K562 (cell line): Measurements from ENCODE around the gene SERP1. TPM values are rescaled to one million over a fixed set of nuclear protein-coding genes. Genes with fewer than 3 reads are reported as not detected.
A peak's percentile ranks its signal among the peaks of the same experiment; 100 is the strongest.

Experiments used
- ATF1 ChIP-seq, 2 experiments: fragments of 450-650 bp in 1 of 2; IDR thresholded peaks; 2 replicates each; pipeline ENCODE4 v1.6.1; 2016; ENCODE audit warnings: missing compliant biosample characterization in 1 of 2, missing genetic modification characterization in 1 of 2
- BRD9 ChIP-seq: fragments of 450-650 bp; IDR thresholded peaks from 2 replicates; pipeline ENCODE4 v1.6.1; 2018; ENCODE audit warnings: low read depth; ENCODE audit not compliant: partially characterized antibody
- EP300 ChIP-seq: IDR thresholded peaks from 2 replicates; pipeline ENCODE4 v1.6.1; 2012; ENCODE audit warnings: low read length, improper control_type of control experiment
- ETS2 ChIP-seq: IDR thresholded peaks from 2 replicates; pipeline ENCODE4 v1.6.1; 2016; ENCODE audit warnings: borderline replicate concordance, missing genetic modification characterization, mild to moderate bottlenecking, moderate library complexity, missing compliant biosample characterization; ENCODE audit not compliant: poor library complexity, severe bottlenecking
- EZH2 ChIP-seq: IDR thresholded peaks from 2 replicates; pipeline ENCODE4 v1.6.1; 2012; ENCODE audit warnings: low read depth, mild to moderate bottlenecking, inconsistent platforms, low read length, borderline replicate concordance
- FUS ChIP-seq: fragments of 200-400 bp; formaldehyde crosslinking; optimal IDR thresholded peaks from 2 replicates; pipeline ENCODE3; 2017; ENCODE audit warnings: low read depth, low read length
- HMGN3 ChIP-seq: IDR thresholded peaks from 2 replicates; pipeline ENCODE4 v1.6.1; 2011; ENCODE audit warnings: borderline replicate concordance, low read depth, mild to moderate bottlenecking, mixed read lengths, low read length; ENCODE audit not compliant: insufficient read length; ENCODE audit errors: extremely low read depth
- KAT8 ChIP-seq: fragments of 450-650 bp; IDR thresholded peaks from 2 replicates; pipeline ENCODE4 v1.6.1; 2016; ENCODE audit warnings: low read depth, mild to moderate bottlenecking
- NCOA6 ChIP-seq: fragments of 450-650 bp; IDR thresholded peaks from 2 replicates; pipeline ENCODE4 v1.6.1; 2017; ENCODE audit warnings: mild to moderate bottlenecking
- NEUROD1 ChIP-seq: fragments of 150-350 bp; IDR thresholded peaks from 2 replicates; pipeline ENCODE4 v1.6.1; 2014; ENCODE audit warnings: borderline replicate concordance, low read length, low read depth; ENCODE audit not compliant: partially characterized antibody
- PHF8 ChIP-seq: fragments of 200-600 bp; sonication (generic); IDR thresholded peaks from 2 replicates; pipeline ENCODE4 v1.6.1; 2012; ENCODE audit warnings: mixed run types, mild to moderate bottlenecking, inconsistent platforms, low read length, moderate library complexity, borderline replicate concordance
- RAD21 ChIP-seq, 2 experiments: fragments of 250-450 bp in 1 of 2; fragments of 450-650 bp in 1 of 2; sonication (Bioruptor Pico) in 1 of 2; formaldehyde crosslinking in 1 of 2; IDR thresholded peaks in 1 of 2; conservative IDR thresholded peaks in 1 of 2; 2 replicates each; pipeline versions ENCODE4 v1.4.0 to v1.8.0; 2020 to 2022; ENCODE audit warnings: mild to moderate bottlenecking in 2 of 2, moderate library complexity in 1 of 2
- SMARCA5 ChIP-seq: fragments of 450-650 bp; IDR thresholded peaks from 2 replicates; pipeline ENCODE4 v1.6.1; 2016
- ZNF584 ChIP-seq: fragments of 200-800 bp; sonication (Bioruptor generic); IDR thresholded peaks from 2 replicates; pipeline ENCODE4 v1.6.1; 2016; ENCODE audit warnings: low read depth, mild to moderate bottlenecking, missing genetic modification characterization, missing compliant biosample characterization
- ZNF696 ChIP-seq: fragments of 250-450 bp; sonication (Bioruptor Pico); conservative IDR thresholded peaks from 2 replicates; pipeline ENCODE4 v1.4.0; 2020; ENCODE audit warnings: mild to moderate bottlenecking, moderate library complexity
- ZNF707 ChIP-seq: fragments of 250-450 bp; sonication (Bioruptor Pico); conservative IDR thresholded peaks from 2 replicates; pipeline ENCODE4 v1.8.0; 2022; ENCODE audit warnings: inconsistent platforms, mild to moderate bottlenecking, moderate library complexity
- polyA plus RNA-seq, 8 experiments: library from polyadenylated mRNA; depleted of rRNA in 4 of 8; stranded (reverse) in 5 of 8; unstranded in 3 of 8; fragments of >200 nt; fragmentation: Nextera tagmentation in 2 of 8; fragmentation: Illumina TruSeq in 1 of 8; extraction: Ambion mirVana in 2 of 8; extraction: Trizol in 1 of 8; gene quantifications; 2 replicates each; pipeline versions ENCODE4 v1.2.1 to v1.2.3, GENCODE V29; 2011 to 2014; ENCODE audit warnings: inconsistent platforms in 1 of 8, missing spikeins in 1 of 8
- total RNA-seq, 7 experiments: library from RNA; depleted of rRNA in 6 of 7; stranded (reverse); fragments of >200 nt in 6 of 7; fragmentation: Illumina TruSeq in 2 of 7; extraction: Trizol in 2 of 7; gene quantifications; 2 replicates each; pipeline versions ENCODE4 v1.2.1 to v1.2.3, GENCODE V29; 2011 to 2021; ENCODE audit warnings: low replicate concordance in 1 of 7
- TF ChIP-seq, protein P1 (sequence below): fragments of 450-650 bp; IDR thresholded peaks from 2 replicates; pipeline ENCODE4 v1.6.1; 2017; ENCODE audit warnings: mild to moderate bottlenecking, moderate library complexity
- TF ChIP-seq, protein P2 (sequence below): fragments of 250-450 bp; sonication (Bioruptor Pico); IDR thresholded peaks from 2 replicates; pipeline ENCODE4 v1.5.0; 2021; ENCODE audit warnings: mild to moderate bottlenecking, borderline replicate concordance
- TF ChIP-seq, protein P3 (sequence below): fragments of 450-650 bp; IDR thresholded peaks from 2 replicates; pipeline ENCODE4 v1.6.1; 2016
- TF ChIP-seq, protein P4 (sequence below): sonication (generic); formaldehyde crosslinking; IDR thresholded peaks from 2 replicates; pipeline ENCODE4 v1.9.0; 2022; ENCODE audit warnings: mild to moderate bottlenecking, missing genetic modification reagents
- TF ChIP-seq, protein P5 (sequence below): fragments of 450-650 bp; conservative IDR thresholded peaks from 2 replicates; pipeline ENCODE4 v1.6.1; 2016; ENCODE audit warnings: missing genetic modification characterization, low read depth, mild to moderate bottlenecking, missing compliant biosample characterization, moderate library complexity

The SERP1 gene
- total and polyA plus RNA-seq, 9 of the 15 experiments (the other 6 are each of a cell fraction or from before 2014, with no cell fraction given), result 38.6 to 443 (median 121) TPM

DNA sequence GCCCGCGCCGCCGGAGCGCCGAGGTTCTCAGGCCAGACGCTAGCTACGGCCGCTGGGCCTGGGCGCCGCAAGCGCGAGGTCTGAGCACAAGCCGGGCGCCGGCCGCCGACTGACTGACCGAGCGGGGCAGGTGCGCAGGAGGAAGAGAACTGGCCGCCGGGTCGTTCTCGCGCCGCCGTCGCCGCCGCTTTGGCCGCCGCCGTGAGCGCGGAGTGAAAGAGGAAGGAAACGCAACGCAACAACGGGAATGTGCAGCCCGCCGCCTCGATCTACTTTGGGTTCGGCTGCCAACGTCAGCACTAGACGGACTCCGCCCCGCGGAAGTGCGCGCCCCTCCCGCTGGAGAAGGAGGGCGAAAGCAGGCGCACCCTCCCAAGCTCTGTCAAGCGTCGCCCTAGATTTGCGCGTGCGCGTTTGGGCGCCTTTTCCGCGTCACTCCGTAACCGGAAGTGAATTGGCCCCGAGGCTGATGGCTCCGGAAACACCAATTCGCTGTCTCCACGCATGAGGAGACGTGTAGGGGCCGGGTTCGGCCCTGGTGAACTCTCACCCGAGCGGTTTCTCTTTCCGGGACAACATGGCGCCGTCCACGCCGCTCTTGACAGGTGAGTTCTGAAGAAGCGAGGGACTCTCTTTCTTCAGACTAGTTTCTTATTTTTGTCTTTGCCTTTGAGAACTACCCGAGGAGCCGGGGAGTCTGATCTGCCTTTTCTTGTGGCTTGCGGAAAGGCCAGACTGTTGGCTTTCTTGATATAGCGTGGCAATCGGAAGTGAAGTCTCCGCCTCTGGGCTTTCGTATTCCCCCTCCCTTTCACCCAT is at the start of gene SERP1, which contains the start of gene EIF2A (continued):
- TF ChIP-seq, protein P1, sequence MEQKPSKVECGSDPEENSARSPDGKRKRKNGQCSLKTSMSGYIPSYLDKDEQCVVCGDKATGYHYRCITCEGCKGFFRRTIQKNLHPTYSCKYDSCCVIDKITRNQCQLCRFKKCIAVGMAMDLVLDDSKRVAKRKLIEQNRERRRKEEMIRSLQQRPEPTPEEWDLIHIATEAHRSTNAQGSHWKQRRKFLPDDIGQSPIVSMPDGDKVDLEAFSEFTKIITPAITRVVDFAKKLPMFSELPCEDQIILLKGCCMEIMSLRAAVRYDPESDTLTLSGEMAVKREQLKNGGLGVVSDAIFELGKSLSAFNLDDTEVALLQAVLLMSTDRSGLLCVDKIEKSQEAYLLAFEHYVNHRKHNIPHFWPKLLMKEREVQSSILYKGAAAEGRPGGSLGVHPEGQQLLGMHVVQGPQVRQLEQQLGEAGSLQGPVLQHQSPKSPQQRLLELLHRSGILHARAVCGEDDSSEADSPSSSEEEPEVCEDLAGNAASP, result no peak
- no peak for TF ChIP-seq ZNF707 (CRISPR knock-in tag)
- no peak for TF ChIP-seq ETS2 (tag)
- no peak for TF ChIP-seq ZNF584 (CRISPR knock-in tag)
- TF ChIP-seq ATF1 (CRISPR knock-in tag; IDR thresholded peaks at IDR 0.05), result peak; percentile 95
- TF ChIP-seq ATF1 (tag; IDR thresholded peaks at IDR 0.05), result peak; percentile 99
- TF ChIP-seq SMARCA5, result no peak
- TF ChIP-seq ZNF696 (CRISPR knock-in tag), result no peak
- no peak for TF ChIP-seq FUS
- no peak for TF ChIP-seq RAD21 (CRISPR knock-in tag; conservative IDR thresholded peaks at IDR 0.05 in 1 of 2, IDR thresholded peaks at IDR 0.05 in 1 of 2)
- TF ChIP-seq, protein P2, sequence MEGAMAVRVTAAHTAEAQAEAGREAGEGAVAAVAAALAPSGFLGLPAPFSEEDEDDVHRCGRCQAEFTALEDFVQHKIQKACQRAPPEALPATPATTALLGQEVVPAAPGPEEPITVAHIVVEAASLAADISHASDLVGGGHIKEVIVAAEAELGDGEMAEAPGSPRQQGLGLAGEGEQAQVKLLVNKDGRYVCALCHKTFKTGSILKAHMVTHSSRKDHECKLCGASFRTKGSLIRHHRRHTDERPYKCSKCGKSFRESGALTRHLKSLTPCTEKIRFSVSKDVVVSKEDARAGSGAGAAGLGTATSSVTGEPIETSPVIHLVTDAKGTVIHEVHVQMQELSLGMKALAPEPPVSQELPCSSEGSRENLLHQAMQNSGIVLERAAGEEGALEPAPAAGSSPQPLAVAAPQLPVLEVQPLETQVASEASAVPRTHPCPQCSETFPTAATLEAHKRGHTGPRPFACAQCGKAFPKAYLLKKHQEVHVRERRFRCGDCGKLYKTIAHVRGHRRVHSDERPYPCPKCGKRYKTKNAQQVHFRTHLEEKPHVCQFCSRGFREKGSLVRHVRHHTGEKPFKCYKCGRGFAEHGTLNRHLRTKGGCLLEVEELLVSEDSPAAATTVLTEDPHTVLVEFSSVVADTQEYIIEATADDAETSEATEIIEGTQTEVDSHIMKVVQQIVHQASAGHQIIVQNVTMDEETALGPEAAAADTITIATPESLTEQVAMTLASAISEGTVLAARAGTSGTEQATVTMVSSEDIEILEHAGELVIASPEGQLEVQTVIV (CRISPR knock-in tag), result no peak
- TF ChIP-seq PHF8, result peak; percentile 94; the same call in 1 of the 2 replicates
- TF ChIP-seq EP300, result no peak
- TF ChIP-seq HMGN3, result peak; percentile 74
- TF ChIP-seq, protein P3, sequence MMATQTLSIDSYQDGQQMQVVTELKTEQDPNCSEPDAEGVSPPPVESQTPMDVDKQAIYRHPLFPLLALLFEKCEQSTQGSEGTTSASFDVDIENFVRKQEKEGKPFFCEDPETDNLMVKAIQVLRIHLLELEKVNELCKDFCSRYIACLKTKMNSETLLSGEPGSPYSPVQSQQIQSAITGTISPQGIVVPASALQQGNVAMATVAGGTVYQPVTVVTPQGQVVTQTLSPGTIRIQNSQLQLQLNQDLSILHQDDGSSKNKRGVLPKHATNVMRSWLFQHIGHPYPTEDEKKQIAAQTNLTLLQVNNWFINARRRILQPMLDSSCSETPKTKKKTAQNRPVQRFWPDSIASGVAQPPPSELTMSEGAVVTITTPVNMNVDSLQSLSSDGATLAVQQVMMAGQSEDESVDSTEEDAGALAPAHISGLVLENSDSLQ, result peak; percentile 94
- TF ChIP-seq EZH2, result no peak
- no peak for TF ChIP-seq BRD9
- TF ChIP-seq NEUROD1, result peak; percentile 9
- TF ChIP-seq NCOA6, result no peak
- TF ChIP-seq, protein P4, sequence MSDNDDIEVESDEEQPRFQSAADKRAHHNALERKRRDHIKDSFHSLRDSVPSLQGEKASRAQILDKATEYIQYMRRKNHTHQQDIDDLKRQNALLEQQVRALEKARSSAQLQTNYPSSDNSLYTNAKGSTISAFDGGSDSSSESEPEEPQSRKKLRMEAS, result peak; percentile 65
- TF ChIP-seq KAT8, result 0 out of 2 replicates have a peak, but pooled peaks have one; percentile 46
- TF ChIP-seq, protein P5, sequence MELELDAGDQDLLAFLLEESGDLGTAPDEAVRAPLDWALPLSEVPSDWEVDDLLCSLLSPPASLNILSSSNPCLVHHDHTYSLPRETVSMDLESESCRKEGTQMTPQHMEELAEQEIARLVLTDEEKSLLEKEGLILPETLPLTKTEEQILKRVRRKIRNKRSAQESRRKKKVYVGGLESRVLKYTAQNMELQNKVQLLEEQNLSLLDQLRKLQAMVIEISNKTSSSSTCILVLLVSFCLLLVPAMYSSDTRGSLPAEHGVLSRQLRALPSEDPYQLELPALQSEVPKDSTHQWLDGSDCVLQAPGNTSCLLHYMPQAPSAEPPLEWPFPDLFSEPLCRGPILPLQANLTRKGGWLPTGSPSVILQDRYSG (tag), result peak; percentile 73; the same call in 1 of the 2 replicates
